ENCODE results near the gene MAGI3. TPM values are rescaled to one million over a fixed set of nuclear protein-coding genes. Genes with fewer than 3 reads are reported as not detected.
"Not testable (repeated sequence)": the region's sequence is repeated elsewhere in the genome, so short reads cannot be mapped to it uniquely, and the experiment has no call there.

MAGI3 gene
- total RNA-seq, 1 donor from 2014 or later: 4.1 TPM

GRCh38 chr1:113683384-113684152 is 293.3 kb downstream of the MAGI3 start:
- intact Hi-C loops (cut with micrococcal nuclease): no loop called here
- H3K27me3 Mint-ChIP-seq (ENCODE audit: low read depth): no peaks in the 10 kb centered on the region
- no peak overlapping the region for H3K4me3 Mint-ChIP-seq (ENCODE audit: low read depth)
- peaks cover 5% of the 10 kb centered on the region for H3K4me1 Mint-ChIP-seq (ENCODE audit: low read depth)
- no peak for DNase-seq (ENCODE audit: low spot score)
- peaks cover 4% of the 10 kb centered on the region for H3K36me3 Mint-ChIP-seq (ENCODE audit: low read depth)
- H3K9me3 Mint-ChIP-seq: no peaks in the 10 kb centered on the region
- H3K27ac Mint-ChIP-seq: no peak overlapping the region

- intact Hi-C loops (cut with micrococcal nuclease): no loop called here
- Mint-ChIP-seq H3K27me3 (ENCODE audit: low read depth) (no peaks in the 10 kb centered on the region), H3K36me3 (ENCODE audit: low read depth) (peaks cover 4% of the 10 kb centered on the region), H3K4me1 (ENCODE audit: low read depth) (peaks cover 5% of the 10 kb centered on the region), H3K9me3 (no peaks in the 10 kb centered on the region), H3K4me3 (ENCODE audit: low read depth) (no peak overlapping the region), H3K27ac (no peak overlapping the region)
- no peak for DNase-seq (ENCODE audit: low spot score)
These were observed 293.8 kb downstream of the MAGI3 start for GRCh38 chr1:113684153-113684541.

GRCh38 chr1:113686891-113687618 is 296.7 kb downstream of the MAGI3 start:
- DNase-seq (ENCODE audit: low spot score): no peak
- peaks cover 1% of the 10 kb centered on the region for H3K4me1 Mint-ChIP-seq (ENCODE audit: low read depth)

GRCh38 chr1:113691184-113691583 is 300.9 kb downstream of the MAGI3 start:
- Mint-ChIP-seq H3K4me1 (ENCODE audit: low read depth) (no peaks in the 10 kb centered on the region), H3K9me3 (peaks cover 32% of the 10 kb centered on the region), H3K36me3 (ENCODE audit: low read depth) (peaks cover 44% of the 10 kb centered on the region), H3K27me3 (ENCODE audit: low read depth) (no peaks in the 10 kb centered on the region), H3K4me3 (ENCODE audit: low read depth) (no peak overlapping the region), H3K27ac (no peak overlapping the region)
- intact Hi-C loops (cut with micrococcal nuclease): no loop called here
- DNase-seq (ENCODE audit: low spot score): no peak

More at GRCh38 chr1:113686891-113687618, 296.7 kb downstream of the MAGI3 start:
- intact Hi-C loops (cut with micrococcal nuclease): no loop called here
- Mint-ChIP-seq H3K27ac (no peak overlapping the region), H3K27me3 (ENCODE audit: low read depth) (no peaks in the 10 kb centered on the region), H3K4me3 (ENCODE audit: low read depth) (no peak overlapping the region), H3K36me3 (ENCODE audit: low read depth) (peaks cover 15% of the 10 kb centered on the region), H3K9me3 (no peaks in the 10 kb centered on the region)

- intact Hi-C loops (cut with micrococcal nuclease): no loop called here
- Mint-ChIP-seq H3K4me3 (ENCODE audit: low read depth) (no peak overlapping the region), H3K9me3 (peaks cover 32% of the 10 kb centered on the region), H3K27me3 (ENCODE audit: low read depth) (no peaks in the 10 kb centered on the region), H3K27ac (no peak overlapping the region), H3K4me1 (ENCODE audit: low read depth) (no peaks in the 10 kb centered on the region), H3K36me3 (ENCODE audit: low read depth) (peaks cover 51% of the 10 kb centered on the region)
- no peak for DNase-seq (ENCODE audit: low spot score)
These were observed 302.0 kb downstream of the MAGI3 start for GRCh38 chr1:113692342-113692741.

GRCh38 chr1:113692824-113693431 is 302.6 kb downstream of the MAGI3 start:
- Mint-ChIP-seq H3K27ac (no peak overlapping the region), H3K9me3 (peaks cover 32% of the 10 kb centered on the region), H3K36me3 (ENCODE audit: low read depth) (peaks cover 57% of the 10 kb centered on the region), H3K4me1 (ENCODE audit: low read depth) (no peaks in the 10 kb centered on the region), H3K27me3 (ENCODE audit: low read depth) (no peaks in the 10 kb centered on the region), H3K4me3 (ENCODE audit: low read depth) (no peak overlapping the region)
- intact Hi-C loops (cut with micrococcal nuclease): no loop called here
- DNase-seq (ENCODE audit: low spot score): no peak

- H3K27me3 Mint-ChIP-seq (ENCODE audit: low read depth): no peaks in the 10 kb centered on the region
- H3K9me3 Mint-ChIP-seq: peaks cover 32% of the 10 kb centered on the region
- intact Hi-C loops (cut with micrococcal nuclease): no loop called here
- no peak for DNase-seq (ENCODE audit: low spot score)
- H3K4me3 Mint-ChIP-seq (ENCODE audit: low read depth): no peak overlapping the region
- no peaks in the 10 kb centered on the region for H3K4me1 Mint-ChIP-seq (ENCODE audit: low read depth)
- H3K27ac Mint-ChIP-seq: no peak overlapping the region
- H3K36me3 Mint-ChIP-seq (ENCODE audit: low read depth): peaks cover 70% of the 10 kb centered on the region
These were observed 304.6 kb downstream of the MAGI3 start for GRCh38 chr1:113694910-113695309.

- H3K36me3 Mint-ChIP-seq (ENCODE audit: low read depth): peaks cover 53% of the 10 kb centered on the region
- intact Hi-C loops (cut with micrococcal nuclease): no loop called here
- H3K4me3 Mint-ChIP-seq (ENCODE audit: low read depth): no peak overlapping the region
- DNase-seq (ENCODE audit: low spot score): no peak
- H3K4me1 Mint-ChIP-seq (ENCODE audit: low read depth): no peaks in the 10 kb centered on the region
- no peak overlapping the region for H3K27ac Mint-ChIP-seq
- H3K27me3 Mint-ChIP-seq (ENCODE audit: low read depth): no peaks in the 10 kb centered on the region
- H3K9me3 Mint-ChIP-seq: no peaks in the 10 kb centered on the region
These were observed 311.1 kb downstream of the MAGI3 start for GRCh38 chr1:113701429-113701828.

GRCh38 chr1:113714606-113715269 is 324.4 kb downstream of the MAGI3 start:
- peaks cover 7% of the 10 kb centered on the region for H3K4me1 Mint-ChIP-seq (ENCODE audit: low read depth)
- peaks cover 16% of the 10 kb centered on the region for H3K9me3 Mint-ChIP-seq
- intact Hi-C loops (cut with micrococcal nuclease): no loop called here
- no peak overlapping the region for H3K4me3 Mint-ChIP-seq (ENCODE audit: low read depth)
- peaks cover 59% of the 10 kb centered on the region for H3K36me3 Mint-ChIP-seq (ENCODE audit: low read depth)
- DNase-seq (ENCODE audit: low spot score): no peak
- H3K27ac Mint-ChIP-seq: no peak overlapping the region
- H3K27me3 Mint-ChIP-seq (ENCODE audit: low read depth): no peaks in the 10 kb centered on the region

GRCh38 chr1:113717506-113717905 is 327.2 kb downstream of the MAGI3 start:
- H3K9me3 Mint-ChIP-seq: peaks cover 31% of the 10 kb centered on the region
- intact Hi-C loops (cut with micrococcal nuclease); H3K4me3 Mint-ChIP-seq (ENCODE audit: low read depth); H3K27me3 Mint-ChIP-seq (ENCODE audit: low read depth); DNase-seq (ENCODE audit: low spot score); H3K27ac Mint-ChIP-seq; H3K4me1 Mint-ChIP-seq (ENCODE audit: low read depth): not testable (repeated sequence)
- peaks cover 70% of the 10 kb centered on the region for H3K36me3 Mint-ChIP-seq (ENCODE audit: low read depth)

GRCh38 chr1:113718621-113719020 is 328.3 kb downstream of the MAGI3 start:
- Mint-ChIP-seq H3K9me3 (peaks cover 31% of the 10 kb centered on the region), H3K36me3 (ENCODE audit: low read depth) (peaks cover 74% of the 10 kb centered on the region)
- intact Hi-C loops (cut with micrococcal nuclease); H3K27ac Mint-ChIP-seq; H3K4me3 Mint-ChIP-seq (ENCODE audit: low read depth); DNase-seq (ENCODE audit: low spot score); H3K4me1 Mint-ChIP-seq (ENCODE audit: low read depth); H3K27me3 Mint-ChIP-seq (ENCODE audit: low read depth): not testable (repeated sequence)

GRCh38 chr1:113721010-113721409 is 330.7 kb downstream of the MAGI3 start:
- H3K27ac Mint-ChIP-seq: no peak overlapping the region
- H3K36me3 Mint-ChIP-seq (ENCODE audit: low read depth): peaks cover 73% of the 10 kb centered on the region
- peaks cover under 1% of the 10 kb centered on the region for H3K4me1 Mint-ChIP-seq (ENCODE audit: low read depth)
- H3K9me3 Mint-ChIP-seq: peaks cover 31% of the 10 kb centered on the region
- H3K4me3 Mint-ChIP-seq (ENCODE audit: low read depth): no peak overlapping the region
- no peaks in the 10 kb centered on the region for H3K27me3 Mint-ChIP-seq (ENCODE audit: low read depth)
- no peak for DNase-seq (ENCODE audit: low spot score)
- intact Hi-C loops (cut with micrococcal nuclease): no loop called here

All from activated T-helper 2 cell treated with anti-CD3 and anti-CD28 coated beads, Interferon-gamma antibody, Interleukin-2, Interleukin-4, amounts not matched to agents 10 μg/mL and 5 μg/mL and 100 μg/mL, durations not matched to agents 14 hours and 24 hours and 36 hours (primary cell).